T-helper 9 cell (primary cell): ENCODE measurements around the gene NAPSA.
"Not testable (repeated sequence)": the region's sequence is repeated elsewhere in the genome, so short reads cannot be mapped to it uniquely, and the experiment has no call there.

Source experiments
- DNase-seq: peaks from one replicate; pipeline ENCODE4 v3.0.0-alpha.2; 2020
- total RNA-seq, 2 donors: gene quantifications; one replicate each; lab custom pipeline; 2026; lab: John Stamatoyannopoulos, UW

Gene NAPSA
- 0.97 to 1.5 reads per million in 2 donors for total RNA-seq

GRCh38 chr19:50365434-50366306 lies at the start of gene NAPSA:
TSS of gene NAPSA (minus strand) at chr19:50365639. CDS start at chr19:50365621, 18 bp downstream.
- no peak for DNase-seq

DNA sequence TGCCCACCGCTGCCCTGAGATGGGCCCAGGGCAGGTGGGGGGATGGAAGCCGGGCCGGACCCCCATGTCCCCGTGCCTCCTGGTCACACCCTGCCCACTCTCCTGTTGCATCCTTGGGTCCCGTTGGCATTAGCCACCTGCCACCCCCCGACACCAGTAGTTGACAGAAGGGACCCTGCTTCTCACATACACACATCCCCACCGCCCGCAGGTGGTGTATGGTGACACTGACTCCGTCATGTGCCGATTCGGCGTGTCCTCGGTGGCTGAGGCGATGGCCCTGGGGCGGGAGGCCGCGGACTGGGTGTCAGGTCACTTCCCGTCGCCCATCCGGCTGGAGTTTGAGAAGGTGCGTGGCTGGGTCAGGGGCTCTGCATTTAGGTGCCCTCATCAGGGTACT lies 48.1 kb upstream of the NAPSA start:
- DNase-seq = no peak

- no peak for DNase-seq
These were observed 47.7 kb upstream of the NAPSA start for GRCh38 chr19:50413096-50413495.

DNA sequence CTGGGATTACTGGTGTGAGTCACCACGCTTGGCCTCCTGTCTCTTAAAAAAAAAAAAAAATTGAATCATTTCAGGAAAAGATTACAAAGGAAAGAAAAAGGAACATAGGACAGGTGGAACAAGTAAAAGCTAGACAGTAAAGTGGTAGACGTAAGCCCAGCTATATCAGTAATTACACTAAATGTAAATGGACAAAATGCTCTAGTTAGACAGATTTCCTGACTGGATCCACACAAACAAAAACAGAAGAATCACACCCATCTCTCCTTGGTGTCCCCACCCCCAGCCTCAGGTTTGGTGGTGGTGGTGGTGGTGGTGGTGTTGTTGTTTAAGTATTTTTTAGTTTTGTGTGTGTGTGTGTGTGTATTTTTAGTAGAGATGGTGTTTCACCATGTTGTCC lies 47.0 kb upstream of the NAPSA start:
- DNase-seq = no peak

DNA sequence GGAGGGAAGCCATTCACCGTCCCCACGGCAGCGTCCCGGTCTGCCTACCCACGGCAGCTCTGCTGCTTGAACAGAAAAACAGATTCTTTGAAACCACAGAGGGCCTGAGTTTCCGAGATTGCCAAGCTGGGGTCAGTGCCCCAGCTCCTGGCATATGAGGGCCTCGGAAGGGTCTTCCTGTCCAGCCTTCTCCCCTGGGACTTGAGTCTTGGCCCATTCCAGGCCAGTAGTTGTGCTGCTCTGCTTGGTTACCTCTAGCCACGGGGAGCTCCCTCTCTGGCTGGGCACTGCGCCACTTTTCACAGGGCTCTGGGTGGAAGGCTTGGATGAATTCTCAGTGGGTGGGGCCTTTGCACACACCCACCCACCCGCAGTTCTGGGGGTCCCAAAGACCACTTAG lies 44.7 kb upstream of the NAPSA start:
- no peak for DNase-seq

DNA sequence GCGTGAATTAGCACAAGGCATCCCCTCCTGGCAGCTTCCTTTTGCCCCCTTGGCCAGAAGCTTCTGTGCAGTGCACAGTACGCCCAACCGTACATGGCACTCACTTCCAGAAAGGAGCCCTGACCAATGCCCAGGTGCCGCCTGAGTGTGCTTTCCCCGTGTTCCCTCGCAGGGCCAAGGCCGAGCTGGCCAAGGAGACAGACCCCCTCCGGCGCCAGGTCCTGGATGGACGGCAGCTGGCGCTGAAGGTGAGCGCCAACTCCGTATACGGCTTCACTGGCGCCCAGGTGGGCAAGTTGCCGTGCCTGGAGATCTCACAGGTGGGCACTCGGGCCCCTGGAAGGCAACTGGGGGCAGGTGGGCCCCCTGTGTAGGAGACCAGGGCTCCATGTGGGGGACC lies 43.9 kb upstream of the NAPSA start:
- no peak for DNase-seq

- no peak for DNase-seq
These were observed 41.4 kb upstream of the NAPSA start for GRCh38 chr19:50406829-50407228.

- DNase-seq = no peak
These were observed 40.8 kb upstream of the NAPSA start for GRCh38 chr19:50406156-50406820.

DNA sequence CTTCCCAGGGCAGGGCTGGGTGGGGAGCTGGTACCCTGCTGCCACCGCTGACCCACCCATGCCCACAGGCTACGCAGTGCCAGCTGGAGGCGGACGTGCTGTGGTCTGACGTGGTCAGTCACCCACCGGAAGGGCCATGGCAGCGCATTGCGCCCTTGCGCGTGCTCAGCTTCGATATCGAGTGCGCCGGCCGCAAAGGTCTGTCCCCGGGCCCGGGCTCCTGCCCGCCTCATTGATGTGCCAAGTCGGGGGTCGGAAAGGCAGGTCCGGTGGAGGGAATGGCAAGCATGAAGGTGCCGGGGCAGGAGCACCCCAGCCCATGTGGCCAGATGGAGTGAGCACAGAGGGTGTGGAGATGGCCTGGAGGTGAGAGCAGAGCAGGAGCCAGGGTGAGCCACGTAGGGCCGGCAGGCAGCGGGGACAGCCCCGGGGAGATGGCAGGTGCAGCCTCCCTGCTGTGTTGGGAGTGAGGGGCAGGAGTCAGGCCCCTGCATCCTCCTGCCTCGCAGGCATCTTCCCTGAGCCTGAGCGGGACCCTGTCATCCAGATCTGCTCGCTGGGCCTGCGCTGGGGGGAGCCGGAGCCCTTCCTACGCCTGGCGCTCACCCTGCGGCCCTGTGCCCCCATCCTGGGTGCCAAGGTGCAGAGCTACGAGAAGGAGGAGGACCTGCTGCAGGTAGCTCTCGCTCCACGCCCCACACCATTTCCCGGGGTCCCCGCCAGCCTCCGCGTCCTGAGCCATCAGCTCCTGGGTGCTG lies 37.3 kb upstream of the NAPSA start:
- no peak for DNase-seq

DNA sequence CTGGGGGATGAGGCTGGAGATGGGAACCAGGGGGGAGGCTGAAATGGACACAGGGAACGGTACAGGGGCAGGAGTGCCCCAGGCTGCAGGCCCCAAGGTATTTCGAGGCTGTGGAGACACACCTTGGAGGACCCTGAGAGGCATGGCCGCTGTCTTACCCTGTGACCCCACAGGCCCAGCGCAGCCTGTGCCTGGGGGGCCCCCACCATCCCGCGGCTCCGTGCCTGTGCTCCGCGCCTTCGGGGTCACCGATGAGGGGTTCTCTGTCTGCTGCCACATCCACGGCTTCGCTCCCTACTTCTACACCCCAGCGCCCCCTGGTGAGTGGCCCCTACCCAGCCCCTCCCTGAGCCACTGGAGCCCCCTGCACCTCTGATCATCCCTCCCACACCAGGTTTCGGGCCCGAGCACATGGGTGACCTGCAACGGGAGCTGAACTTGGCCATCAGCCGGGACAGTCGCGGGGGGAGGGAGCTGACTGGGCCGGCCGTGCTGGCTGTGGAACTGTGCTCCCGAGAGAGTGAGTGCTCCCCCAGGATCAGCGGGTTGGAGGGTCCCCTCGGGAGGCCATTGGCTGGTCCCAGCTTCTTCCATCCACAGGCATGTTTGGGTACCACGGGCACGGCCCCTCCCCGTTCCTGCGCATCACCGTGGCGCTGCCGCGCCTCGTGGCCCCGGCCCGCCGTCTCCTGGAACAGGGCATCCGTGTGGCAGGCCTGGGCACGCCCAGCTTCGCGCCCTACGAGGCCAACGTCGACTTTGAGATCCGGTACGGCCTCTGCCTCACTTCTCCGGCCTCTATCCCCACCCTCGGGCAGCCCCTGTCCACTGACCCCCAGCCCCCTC lies 36.4 kb upstream of the NAPSA start:
- no peak for DNase-seq

- DNase-seq = no peak
These were observed 33.9 kb upstream of the NAPSA start for GRCh38 chr19:50399368-50399745.

DNA sequence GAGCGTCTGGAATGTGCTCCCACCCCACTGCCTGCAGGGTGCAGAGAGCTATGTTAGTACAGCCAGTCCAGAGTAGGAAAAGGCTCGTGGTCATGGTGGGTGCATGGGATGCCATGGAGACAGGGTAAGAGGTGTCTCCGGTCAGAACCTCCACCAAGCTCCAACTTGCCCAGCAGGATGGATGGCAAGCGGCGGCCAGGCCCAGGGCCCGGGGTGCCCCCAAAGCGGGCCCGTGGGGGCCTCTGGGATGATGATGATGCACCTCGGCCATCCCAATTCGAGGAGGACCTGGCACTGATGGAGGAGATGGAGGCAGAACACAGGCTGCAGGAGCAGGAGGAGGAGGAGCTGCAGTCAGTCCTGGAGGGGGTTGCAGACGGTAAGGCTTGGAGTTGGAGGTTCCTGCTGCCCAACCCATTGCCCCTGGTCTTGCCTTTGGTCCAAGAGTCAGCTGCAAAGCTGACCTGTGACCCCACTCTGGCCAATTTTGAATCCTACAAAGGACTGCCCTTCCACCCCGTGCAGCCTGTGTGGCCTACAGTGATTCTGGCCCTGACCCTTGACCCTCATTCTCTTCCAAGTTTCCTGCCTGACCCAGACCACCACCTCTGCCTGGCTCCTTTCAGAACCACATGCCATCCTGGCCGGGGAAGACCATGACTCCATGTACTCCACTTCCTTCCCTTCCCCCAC lies 33.4 kb upstream of the NAPSA start:
- DNase-seq = no peak

GRCh38 chr19:50394017-50394416 lies 28.6 kb upstream of the NAPSA start:
- DNase-seq = no peak

GRCh38 chr19:50393589-50393988 lies 28.1 kb upstream of the NAPSA start:
- no peak for DNase-seq

DNA sequence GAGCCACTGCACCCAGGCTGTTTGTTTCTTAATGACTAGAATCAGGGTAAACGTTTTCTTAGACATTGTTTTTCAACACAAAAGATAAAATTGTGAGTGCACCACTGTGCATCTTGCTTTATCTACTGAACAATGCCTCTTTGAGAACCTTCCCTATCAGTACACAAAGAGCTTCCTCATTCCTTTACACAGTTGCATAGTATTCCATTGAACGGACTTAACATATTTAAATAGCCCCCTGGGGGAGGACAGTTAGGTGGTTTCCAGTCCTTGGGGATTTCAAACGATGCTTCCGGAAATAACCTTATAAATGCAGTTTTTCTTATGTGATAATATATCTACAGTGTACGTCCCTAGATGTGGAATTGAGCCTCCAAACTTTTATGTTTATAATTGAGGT lies 27.3 kb upstream of the NAPSA start:
- DNase-seq = no peak

DNA sequence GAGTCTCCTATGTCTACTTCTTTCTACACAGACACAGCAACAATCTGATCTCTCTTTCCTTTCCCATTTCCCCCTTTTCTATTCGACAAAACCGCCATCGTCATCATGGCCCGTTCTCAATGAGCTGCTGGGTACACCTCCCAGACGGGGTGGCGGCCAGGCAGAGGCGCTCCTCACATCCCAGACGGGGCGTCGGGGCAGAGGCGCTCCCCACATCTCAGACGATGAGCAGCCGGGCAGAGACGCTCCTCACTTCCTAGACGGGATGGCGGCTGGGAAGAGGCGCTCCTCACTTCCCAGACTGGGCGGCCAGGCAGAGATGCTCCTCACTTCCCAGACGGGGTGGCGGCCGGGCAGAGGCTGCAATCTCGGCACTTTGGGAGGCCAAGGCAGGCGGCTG lies 25.5 kb upstream of the NAPSA start:
- not testable (repeated sequence) for DNase-seq

GRCh38 chr19:50390295-50390694 lies 24.9 kb upstream of the NAPSA start:
- not testable (repeated sequence) for DNase-seq

DNA sequence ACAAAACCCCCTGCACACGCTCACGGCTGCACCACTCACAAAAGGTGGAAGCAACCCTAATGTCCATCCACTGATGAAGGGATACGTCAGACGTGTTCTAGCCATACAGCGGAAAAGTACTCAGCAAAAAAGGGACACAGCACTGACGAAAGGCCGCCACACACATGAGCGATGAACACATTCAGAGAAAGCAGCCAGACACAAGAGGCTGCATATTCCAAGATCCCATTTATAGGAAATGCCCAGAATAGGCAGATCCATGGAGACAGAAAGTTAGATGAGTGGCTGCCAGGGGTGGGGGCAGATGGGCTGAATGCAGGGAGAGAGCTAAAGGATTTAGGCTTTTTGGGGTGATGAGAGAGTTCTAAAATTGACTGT lies 22.4 kb upstream of the NAPSA start:
- DNase-seq = no peak

DNA sequence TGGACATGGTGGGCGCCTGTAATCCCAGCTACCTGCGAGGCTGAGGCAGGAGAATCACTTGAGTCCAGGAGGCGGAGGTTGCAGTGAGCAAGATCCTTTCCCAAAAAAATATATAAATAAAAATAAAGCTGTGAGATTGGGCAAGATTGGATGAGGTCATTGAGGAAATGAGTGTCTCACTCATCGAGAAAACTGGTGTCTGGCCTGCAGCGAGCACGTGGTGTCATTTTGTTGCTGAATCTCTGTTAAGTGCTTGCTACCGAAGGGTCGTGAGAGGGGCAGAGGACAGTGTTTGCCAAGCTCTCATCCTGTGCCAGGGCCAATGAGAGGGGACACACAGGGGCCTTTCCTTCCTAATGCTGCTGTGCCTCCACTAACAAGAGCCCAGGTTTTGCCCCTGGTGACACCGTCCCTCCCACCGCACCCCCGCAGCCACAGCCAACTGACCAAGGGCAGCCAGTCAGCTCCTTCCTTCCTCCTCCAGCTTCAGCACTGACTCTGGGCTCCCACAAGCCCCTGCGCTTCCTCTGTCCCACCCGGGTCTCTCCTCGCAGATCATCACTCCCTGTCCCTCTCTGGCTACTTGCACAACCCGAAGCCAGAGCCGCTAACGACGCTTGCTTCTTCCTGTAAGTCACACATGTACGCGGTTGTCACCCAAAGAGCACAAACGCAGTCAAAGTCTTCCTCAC lies 21.9 kb upstream of the NAPSA start:
- no peak for DNase-seq

DNA sequence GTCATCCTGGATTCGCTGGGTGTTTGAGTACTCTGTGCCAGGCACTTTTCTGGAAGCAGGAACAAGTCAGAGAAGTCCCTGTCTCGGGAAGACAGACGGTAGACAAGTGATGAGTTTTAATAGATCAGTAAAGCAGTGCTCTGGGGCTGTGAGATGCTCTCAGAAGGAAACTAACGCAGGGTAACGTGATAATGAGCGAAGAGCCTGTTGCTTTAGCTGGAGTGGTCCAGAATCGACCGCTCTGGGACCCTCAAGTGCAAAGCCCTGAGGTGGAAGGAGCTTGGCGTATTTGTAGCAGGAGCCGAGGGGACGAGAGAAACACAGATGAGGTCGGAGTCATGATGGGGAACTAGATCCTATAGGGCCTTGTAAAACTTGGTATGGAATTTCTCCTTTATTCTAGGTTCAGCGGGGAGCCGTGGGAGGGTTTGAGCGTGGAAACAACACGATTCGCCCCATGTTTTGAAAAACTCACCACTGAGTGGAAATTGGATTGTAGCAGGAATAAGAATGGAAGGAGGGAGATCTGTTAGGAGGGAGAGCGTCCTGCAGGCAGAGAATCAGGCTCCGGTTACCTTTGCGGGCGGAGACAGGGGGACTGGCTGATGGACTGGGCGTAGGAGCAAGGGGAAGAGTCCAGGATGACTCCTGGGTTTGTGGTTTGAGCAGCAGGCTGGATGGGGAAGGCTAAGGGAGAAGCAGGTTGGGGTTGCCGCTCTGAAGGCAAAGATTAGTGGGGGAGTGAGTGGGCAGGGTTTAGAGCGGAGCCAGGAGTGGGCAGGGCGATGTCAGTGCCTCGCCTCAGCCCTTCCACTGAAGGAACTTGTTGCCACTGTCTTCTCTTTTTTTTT lies 19.5 kb upstream of the NAPSA start:
- DNase-seq = no peak
